HepG2 (cell line): ENCODE data around the gene IGFN1. TPM values are rescaled to one million over a fixed set of nuclear protein-coding genes. Genes with fewer than 3 reads are reported as not detected.

ENCODE experiments used
- ATAC-seq: fragments of 200-7000 bp; cut with Tn5 transposase; 3 replicates; pipeline ENCODE4 v1.9.1; 2020; ENCODE audit warnings: mild to moderate bottlenecking, moderate library complexity
- BruUV-seq: library from RNA; stranded (reverse); fragments of 400-500 nt; replicated peaks from 2 replicates; lab custom pipeline; 2021; lab: Mats Ljungman, UMichigan
- CTCF ChIA-PET: fragments of 300-600 bp; formaldehyde crosslinking; extraction: SDS; loops from one replicate; lab custom pipeline; 2021; ENCODE audit warnings: low total read pairs, inconsistent platforms, low intra/inter-chr PET ratio; lab: Yijun Ruan, JAX
- POLR2A ChIA-PET: fragments of 350-600 bp; sonication (Branson Sonifier 250); formaldehyde crosslinking; loops from one replicate; lab custom pipeline; 2020; ENCODE audit warnings: antibody characterized with exemption, inconsistent platforms; lab: Yijun Ruan, JAX
- DNase-seq: peaks from one replicate; pipeline ENCODE4 v3.0.0-alpha.2; 2015; ENCODE audit warnings: low spot score
- FAIRE-seq: peaks from 3 replicates; lab custom pipeline; 2011; peaks lifted over from hg19 to GRCh38; lab: Jason Lieb, UNC
- H2AFZ ChIP-seq: one replicate; pipeline ENCODE4 v1.6.1; 2011; ENCODE audit warnings: low read length, inconsistent platforms
- H3K27ac ChIP-seq: fragments of 300-600 bp; 3 replicates; pipeline ENCODE4 v1.8.0; 2011; ENCODE audit warnings: mixed run types, mild to moderate bottlenecking, mixed read lengths, low read length, inconsistent platforms; ENCODE audit not compliant: insufficient read depth; ENCODE audit errors: extremely low read length
- H3K27me3 ChIP-seq, 2 experiments: fragments of 200-600 bp in 1 of 2; 2 replicates in 1 of 2; 3 replicates in 1 of 2; pipeline versions ENCODE4 v1.6.0 to v1.8.0; 2011; ENCODE audit warnings: low read length in 2 of 2, mild to moderate bottlenecking in 2 of 2, moderate library complexity in 2 of 2, inconsistent platforms in 1 of 2; ENCODE audit not compliant: insufficient read depth in 2 of 2, control insufficient read depth in 1 of 2
- H3K36me3 ChIP-seq, 2 experiments: fragments of 200-600 bp in 1 of 2; replicated peaks in 1 of 2; 2 replicates in 1 of 2; 3 replicates in 1 of 2; pipeline versions ENCODE4 v1.5.1 to v1.8.0; 2011; ENCODE audit warnings: low read length in 2 of 2, inconsistent platforms in 1 of 2; ENCODE audit not compliant: insufficient read depth in 2 of 2, control insufficient read depth in 1 of 2
- H3K4me1 ChIP-seq: 2 replicates; pipeline ENCODE4 v1.5.1; 2012; ENCODE audit warnings: low read length, inconsistent platforms; ENCODE audit not compliant: insufficient read depth
- H3K4me2 ChIP-seq: 2 replicates; pipeline ENCODE4 v1.6.0; 2011; ENCODE audit warnings: low read depth, low read length, inconsistent platforms
- H3K4me3 ChIP-seq, 3 experiments: fragments of 200-600 bp in 1 of 3; sonication (generic), shearing (Covaris generic) in 1 of 3; replicated peaks in 1 of 3; 2 replicates each; pipeline ENCODE4 v1.5.1; 2011 to 2016; ENCODE audit warnings: low read length in 3 of 3, inconsistent platforms in 2 of 3, low read depth in 2 of 3, mild to moderate bottlenecking in 2 of 3, control low read depth in 1 of 3, mixed read lengths in 1 of 3; ENCODE audit not compliant: insufficient read depth in 1 of 3
- H3K79me2 ChIP-seq: one replicate; pipeline ENCODE4 v1.6.1; 2011; ENCODE audit warnings: low read length, inconsistent platforms; ENCODE audit not compliant: insufficient read depth
- H3K9ac ChIP-seq: 2 replicates; pipeline ENCODE4 v1.6.0; 2011; ENCODE audit warnings: mild to moderate bottlenecking, low read depth, low read length, inconsistent platforms; ENCODE audit not compliant: insufficient read depth
- H3K9me3 ChIP-seq: 2 replicates; pipeline ENCODE4 v1.5.1; 2012; ENCODE audit warnings: mild to moderate bottlenecking, low read length
- H4K20me1 ChIP-seq: 2 replicates; pipeline ENCODE4 v1.6.0; 2011; ENCODE audit warnings: inconsistent platforms, mild to moderate bottlenecking, low read length, moderate library complexity; ENCODE audit not compliant: insufficient read depth
- ESRRA ChIP-seq: sonication (generic); formaldehyde crosslinking; IDR thresholded peaks from 2 replicates; pipeline ENCODE4 v1.5.1; 2020; ENCODE audit warnings: mild to moderate bottlenecking, low read depth, missing genetic modification reagents
- FOXK2 ChIP-seq: fragments of 450-650 bp; IDR thresholded peaks from 2 replicates; pipeline ENCODE4 v1.6.1; 2016
- GMEB1 ChIP-seq: sonication (generic); formaldehyde crosslinking; IDR thresholded peaks from 2 replicates; pipeline ENCODE4 v1.5.1; 2020; ENCODE audit warnings: missing genetic modification reagents, mild to moderate bottlenecking, borderline replicate concordance
- HIVEP1 ChIP-seq: sonication (generic); formaldehyde crosslinking; IDR thresholded peaks from 2 replicates; pipeline ENCODE4 v1.4.0; 2020; ENCODE audit warnings: mild to moderate bottlenecking, missing genetic modification reagents
- JARID2 ChIP-seq: sonication (generic); formaldehyde crosslinking; IDR thresholded peaks from 2 replicates; pipeline ENCODE4 v1.8.1; 2023; ENCODE audit warnings: missing genetic modification reagents, inconsistent platforms; ENCODE audit not compliant: insufficient replicate concordance
- KDM3A ChIP-seq: IDR thresholded peaks from 2 replicates; pipeline ENCODE4 v1.6.1; 2018; ENCODE audit warnings: low read depth, missing compliant biosample characterization
- MATR3 ChIP-seq: sonication (generic); formaldehyde crosslinking; IDR thresholded peaks from 2 replicates; pipeline ENCODE4 v1.4.0; 2020; ENCODE audit warnings: missing genetic modification reagents
- NFIB ChIP-seq: sonication (generic); formaldehyde crosslinking; IDR thresholded peaks from 2 replicates; pipeline ENCODE4 v1.9.0; 2021; ENCODE audit warnings: missing genetic modification reagents, mild to moderate bottlenecking, borderline replicate concordance
- NR2F1 ChIP-seq, 2 experiments: fragments of 450-650 bp in 1 of 2; formaldehyde crosslinking in 1 of 2; IDR thresholded peaks; 2 replicates each; pipeline versions ENCODE4 v1.5.0 to v1.6.1; 2016 to 2020; ENCODE audit warnings: mild to moderate bottlenecking in 1 of 2, missing compliant biosample characterization in 1 of 2, missing genetic modification reagents in 1 of 2, moderate library complexity in 1 of 2
- RAD51 ChIP-seq: fragments of 450-650 bp; IDR thresholded peaks from 2 replicates; pipeline ENCODE4 v1.6.1; 2016; ENCODE audit warnings: borderline replicate concordance
- RCOR2 ChIP-seq: IDR thresholded peaks from 2 replicates; pipeline ENCODE4 v1.6.1; 2016; ENCODE audit warnings: missing biosample characterization, missing genetic modification reagents
- RFXANK ChIP-seq: IDR thresholded peaks from 2 replicates; pipeline ENCODE4 v1.6.1; 2016
- RORA ChIP-seq: sonication (generic); formaldehyde crosslinking; IDR thresholded peaks from 2 replicates; pipeline ENCODE4 v1.5.0; 2020; ENCODE audit warnings: mild to moderate bottlenecking, missing genetic modification reagents, moderate library complexity
- ZC3H4 ChIP-seq: sonication (generic); formaldehyde crosslinking; IDR thresholded peaks from 2 replicates; pipeline ENCODE4 v1.4.0; 2020; ENCODE audit warnings: missing genetic modification reagents, borderline replicate concordance
- ZFY ChIP-seq: sonication (generic); formaldehyde crosslinking; IDR thresholded peaks from 2 replicates; pipeline ENCODE4 v1.4.0; 2020; ENCODE audit warnings: missing genetic modification reagents
- ZMYM3 ChIP-seq: sonication (generic); formaldehyde crosslinking; IDR thresholded peaks from 2 replicates; pipeline ENCODE4 v1.5.1; 2020; ENCODE audit warnings: mild to moderate bottlenecking, missing genetic modification reagents
- ZNF121 ChIP-seq: sonication (generic); formaldehyde crosslinking; IDR thresholded peaks from 2 replicates; pipeline ENCODE4 v1.5.0; 2020; ENCODE audit warnings: mild to moderate bottlenecking, missing genetic modification reagents
- ZNF230 ChIP-seq: sonication (generic); formaldehyde crosslinking; IDR thresholded peaks from 2 replicates; pipeline ENCODE4 v1.4.0; 2020; ENCODE audit warnings: mild to moderate bottlenecking, missing genetic modification reagents
- ZNF343 ChIP-seq: sonication (generic); formaldehyde crosslinking; IDR thresholded peaks from 2 replicates; pipeline ENCODE4 v1.4.0; 2020; ENCODE audit warnings: mild to moderate bottlenecking, missing genetic modification reagents
- ZNF703 ChIP-seq: sonication (generic); formaldehyde crosslinking; IDR thresholded peaks from 2 replicates; pipeline ENCODE4 v1.5.1; 2020; ENCODE audit warnings: missing genetic modification reagents, mild to moderate bottlenecking, moderate library complexity, borderline replicate concordance
- ZNF747 ChIP-seq: sonication (generic); formaldehyde crosslinking; IDR thresholded peaks from 2 replicates; pipeline ENCODE4 v1.8.1; 2023; ENCODE audit warnings: missing genetic modification reagents, mild to moderate bottlenecking, borderline replicate concordance
- WGBS: methylation state at CpG from one replicate; pipeline ENCODE4 v1.1.6; 2017; ENCODE audit warnings: low lambda C conversion rate; 5-methylcytosine and 5-hydroxymethylcytosine counted together
- in situ Hi-C: cut with HindIII; loops from 2 replicates; pipeline ENCODE4 v1.10.0; 2017; ENCODE audit warnings: low pct_unique_long_range_greater_than_20kb; ENCODE audit not compliant: extremely low pct_ligation_motif_present
- intact Hi-C: fragments of 100-400 bp; cut with micrococcal nuclease; formaldehyde crosslinking; loops from one replicate; pipeline ENCODE4 v1.10.0; 2022; ENCODE audit not compliant: unreplicated experiment
- polyA plus RNA-seq, 8 experiments: library from polyadenylated mRNA; depleted of rRNA in 3 of 8; stranded (reverse) in 7 of 8; unstranded in 1 of 8; fragments of >200 nt; fragmentation: Illumina TruSeq in 4 of 8; extraction: Trizol in 4 of 8; gene quantifications; 2 replicates each; pipeline versions ENCODE4 v1.2.1 to v1.2.3, GENCODE V29; 2011 to 2016; ENCODE audit warnings: low read depth in 4 of 8, missing spikeins in 1 of 8, mixed read lengths in 1 of 8; ENCODE audit not compliant: insufficient read depth in 1 of 8
- total RNA-seq, 5 experiments: library from RNA; depleted of rRNA; stranded (reverse); fragments of >200 nt; fragmentation: Illumina TruSeq; extraction: Trizol; gene quantifications; 2 replicates each; pipeline ENCODE4 v1.2.3, GENCODE V29; 2016; ENCODE audit warnings: low read depth in 1 of 5

Gene IGFN1
- total and polyA plus RNA-seq, 2 of the 13 experiments (the other 11 are each of a cell fraction or from before 2014, with no cell fraction given) = 0.04 to 0.05 TPM

- Histone ChIP-seq H3K4me2 (no peak overlapping the region), H4K20me1 (no peaks in the 10 kb centered on the region), H2AFZ (no peak overlapping the region), H3K79me2 (no peaks in the 10 kb centered on the region), H3K27ac (no peak overlapping the region), H3K27me3 (peaks cover 0 to 25% of the 10 kb centered on the region in 2 experiments; a peak in 3 of 5 replicates), H3K9me3 (no peaks in the 10 kb centered on the region)
- no peak for FAIRE-seq
- ATAC-seq = no peak
- ChIA-PET POLR2A (no interaction called here), CTCF (no interaction called here)
- DNase-seq = no peak
- no peak for TF ChIP-seq HIVEP1 (CRISPR knock-in tag)
- no peak for TF ChIP-seq ZC3H4 (CRISPR knock-in tag)
- no peak for TF ChIP-seq RFXANK (CRISPR knock-in tag)
- no peak for TF ChIP-seq MATR3
- TF ChIP-seq KDM3A (CRISPR knock-in tag) = no peak
- no peak for TF ChIP-seq ESRRA (CRISPR knock-in tag)
- no peak for TF ChIP-seq NR2F1 (CRISPR knock-in tag; IDR thresholded peaks at IDR 0.05)
- TF ChIP-seq NFIB (CRISPR knock-in tag) = no peak
- TF ChIP-seq ZFY (CRISPR knock-in tag) = no peak
- TF ChIP-seq, all 625 proteins: peak for 0
- Histone ChIP-seq H3K9ac (no peak overlapping the region), H3K36me3 (no peaks in the 10 kb centered on the region), H3K4me1 (no peaks in the 10 kb centered on the region), H3K4me3 (no peak overlapping the region)
- WGBS = 13% methylated on average over 3 of the region's 5 CpGs
- no TSS peak for BruUV-seq
- in situ Hi-C loops = no loop called here
- intact Hi-C loops = no loop called here
These were observed 21.4 kb downstream of the IGFN1 start for GRCh38 chr1:201212056-201212455.

GRCh38 chr1:201212461-201213055, 21.9 kb downstream of the IGFN1 start:
- Histone ChIP-seq H3K9ac (no peak overlapping the region), H3K4me2 (no peak overlapping the region), H3K4me3 (no peak overlapping the region), H3K36me3 (no peaks in the 10 kb centered on the region), H4K20me1 (no peaks in the 10 kb centered on the region), H3K27ac (no peak overlapping the region), H3K79me2 (no peaks in the 10 kb centered on the region), H2AFZ (no peak overlapping the region), H3K9me3 (no peaks in the 10 kb centered on the region), H3K27me3 (peaks cover 0 to 27% of the 10 kb centered on the region in 2 experiments; a peak in 3 of 5 replicates), H3K4me1 (peaks cover 3% of the 10 kb centered on the region)
- in situ Hi-C loops (no loop called here), intact Hi-C loops (no loop called here)
- DNase-seq (no peak), ATAC-seq (no peak), FAIRE-seq (no peak)
- CTCF ChIA-PET = no interaction called here
- POLR2A ChIA-PET = no interaction called here
- WGBS = 19% methylated on average over 8 of the region's 8 CpGs
- no TSS peak for BruUV-seq
- TF ChIP-seq ZNF230 (no peak), ZNF343 (no peak), ZNF747 (CRISPR knock-in tag) (no peak), ZMYM3 (no peak), RORA (CRISPR knock-in tag) (no peak), JARID2 (CRISPR knock-in tag) (no peak), ZNF703 (CRISPR knock-in tag) (no peak), RAD51 (no peak), RCOR2 (CRISPR knock-in tag) (no peak), GMEB1 (CRISPR knock-in tag) (no peak), ZNF121 (CRISPR knock-in tag) (no peak), FOXK2 (no peak)
